GM12892 (cell line): Measurements from ENCODE around the gene IL20RB.

Experiments used
- DNase-seq: peaks from one replicate; pipeline ENCODE4 v3.0.0; 2011; ENCODE audit not compliant: insufficient read length
- FAIRE-seq: peaks from 2 replicates; lab custom pipeline; 2011; peaks lifted over from hg19 to GRCh38; lab: Jason Lieb, UNC
- POLR2A ChIP-seq: IDR thresholded peaks from 2 replicates; pipeline ENCODE4 v1.6.1; 2011; ENCODE audit warnings: low read depth, low read length, control low read depth
- POLR2AphosphoS5 ChIP-seq: IDR thresholded peaks from 2 replicates; pipeline ENCODE4 v1.6.1; 2011; ENCODE audit warnings: low read depth, low read length, control low read depth
- TAF1 ChIP-seq: IDR thresholded peaks from 2 replicates; pipeline ENCODE4 v1.6.1; 2011; ENCODE audit warnings: low read depth, mild to moderate bottlenecking, control low read depth, low read length, borderline replicate concordance

IL20RB gene

GRCh38 chr3:137047240-137047639, 89.5 kb downstream of the IL20RB start:
- no peak for DNase-seq
- TF ChIP-seq POLR2A (no peak), TAF1 (no peak), POLR2AphosphoS5 (no peak)
- FAIRE-seq, result no peak

- TF ChIP-seq POLR2A (no peak), POLR2AphosphoS5 (no peak), TAF1 (no peak)
- DNase-seq, result no peak
- no peak for FAIRE-seq
Observed at GRCh38 chr3:137050281-137050680, 92.5 kb downstream of the IL20RB start.

- no peak for TF ChIP-seq TAF1
- TF ChIP-seq POLR2A, result no peak
- TF ChIP-seq POLR2AphosphoS5, result no peak
- no peak for FAIRE-seq
- no peak for DNase-seq
Observed at GRCh38 chr3:137052298-137052697, 94.5 kb downstream of the IL20RB start.
